Upper lobe of right lung (tissue), 1 donor: ENCODE results near the gene NOTCH2. TPM values are rescaled to one million over a fixed set of nuclear protein-coding genes. Genes with fewer than 3 reads are reported as not detected.

Experiments used
- ATAC-seq: fragments of 200-7000 bp; cut with Tn5 transposase; one replicate; pipeline ENCODE4 v1.9.1; 2020; ENCODE audit warnings: mild to moderate bottlenecking, moderate library complexity
- DNase-seq: peaks from one replicate; pipeline ENCODE4 v3.0.0-alpha.2; 2020
- H3K27ac ChIP-seq: fragments of 200-600 bp; one replicate; pipeline ENCODE4 v1.8.0; 2022
- H3K27me3 ChIP-seq: fragments of 200-600 bp; one replicate; pipeline ENCODE4 v1.8.0; 2022; ENCODE audit warnings: mild to moderate bottlenecking
- H3K36me3 ChIP-seq: fragments of 200-600 bp; one replicate; pipeline ENCODE4 v1.8.0; 2022
- H3K4me1 ChIP-seq: fragments of 200-600 bp; one replicate; pipeline ENCODE4 v1.8.0; 2022
- H3K4me3 ChIP-seq: fragments of 200-600 bp; one replicate; pipeline ENCODE4 v1.8.0; 2022; ENCODE audit warnings: mild to moderate bottlenecking
- H3K9me3 ChIP-seq: fragments of 200-600 bp; one replicate; pipeline ENCODE4 v1.8.0; 2022
- intact Hi-C: fragments of 100-400 bp; cut with DNase I; formaldehyde crosslinking; loops from one replicate; pipeline ENCODE4 v1.11.0; 2022
- total RNA-seq: library from RNA; stranded (reverse); fragmentation: NEBNext Ultra II Directional; extraction: Animal tissue kit (Norgen Biotek cat#: 25700); gene quantifications from one replicate; pipeline ENCODE4 v1.2.1, GENCODE V29; 2021
- TF ChIP-seq, protein P1 (sequence below): fragments of 200-600 bp; IDR thresholded peaks from one replicate; pipeline ENCODE4 v1.8.0; 2022; ENCODE audit warnings: antibody characterized with exemption
- donor health status: DM: no; HTN: yes; CAD: no; lungs with severe emphysema.

The NOTCH2 gene
- total RNA-seq, 1 donor from 2014 or later, result 97.3 TPM

DNA sequence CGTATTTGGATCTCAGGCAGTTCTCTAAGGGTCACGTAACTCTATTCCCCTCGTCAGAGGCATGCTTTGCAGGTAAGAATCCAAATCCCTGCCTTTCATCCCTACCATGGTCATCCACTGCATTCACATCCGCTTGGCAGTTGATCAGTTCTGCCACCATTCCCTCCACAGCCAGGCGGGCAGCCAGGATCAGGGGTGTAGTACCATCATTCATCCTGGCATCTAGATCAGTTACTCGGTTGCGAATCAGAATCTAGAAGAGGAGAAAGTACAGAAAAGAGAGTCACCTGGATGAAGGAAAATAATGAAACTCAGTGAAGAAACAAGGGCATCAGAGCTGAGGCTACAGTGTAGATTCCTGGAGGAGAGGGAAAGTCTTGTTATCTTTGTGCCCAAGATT lies 151.2 kb downstream of the NOTCH2 start:
- intact Hi-C loops, result no loop called here

DNA sequence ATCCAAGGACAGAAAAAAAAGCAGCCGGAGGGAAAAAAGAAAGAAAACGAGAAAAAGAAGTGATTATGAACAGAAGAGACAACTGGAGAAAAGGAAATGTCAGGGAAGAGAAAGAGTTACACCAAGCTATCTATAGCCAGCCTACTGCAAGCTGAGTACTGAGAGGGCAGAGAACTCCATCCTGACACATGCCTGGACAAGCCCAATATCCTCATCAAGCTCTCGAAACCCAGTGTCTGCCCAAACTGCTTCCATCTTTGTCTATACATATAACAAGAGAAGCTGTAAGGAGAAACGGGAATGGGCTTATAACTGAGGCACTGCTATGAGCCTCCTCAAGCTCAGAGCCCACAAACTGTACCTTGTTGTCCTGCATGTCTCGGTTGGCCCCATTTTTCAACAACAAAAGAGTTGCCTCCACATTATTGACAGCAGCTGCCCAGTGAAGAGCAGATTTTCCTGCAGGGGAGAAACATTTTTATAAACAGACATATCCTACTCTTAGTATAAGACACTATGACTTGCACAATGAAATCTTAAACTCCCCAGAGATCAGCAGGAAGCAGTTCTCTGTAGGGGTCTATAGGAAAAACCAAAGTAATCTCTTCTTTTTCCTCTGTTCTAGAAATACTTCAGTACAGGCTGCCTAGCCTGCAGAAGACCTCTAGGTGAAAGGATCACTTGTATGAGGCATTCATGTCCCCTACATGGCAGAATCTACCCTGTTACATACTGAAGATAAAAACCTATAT lies 152.0 kb downstream of the NOTCH2 start:
- no peaks in the 10 kb centered on the region for H3K9me3 ChIP-seq
- peaks cover 95% of the 10 kb centered on the region for H3K36me3 ChIP-seq
- no peak overlapping the region for H3K27ac ChIP-seq
- intact Hi-C loops, result no loop called here
- H3K4me1 ChIP-seq, result no peaks in the 10 kb centered on the region
- ATAC-seq, result no peak
- no peak for DNase-seq
- H3K27me3 ChIP-seq, result no peaks in the 10 kb centered on the region
- TF ChIP-seq, protein P1, sequence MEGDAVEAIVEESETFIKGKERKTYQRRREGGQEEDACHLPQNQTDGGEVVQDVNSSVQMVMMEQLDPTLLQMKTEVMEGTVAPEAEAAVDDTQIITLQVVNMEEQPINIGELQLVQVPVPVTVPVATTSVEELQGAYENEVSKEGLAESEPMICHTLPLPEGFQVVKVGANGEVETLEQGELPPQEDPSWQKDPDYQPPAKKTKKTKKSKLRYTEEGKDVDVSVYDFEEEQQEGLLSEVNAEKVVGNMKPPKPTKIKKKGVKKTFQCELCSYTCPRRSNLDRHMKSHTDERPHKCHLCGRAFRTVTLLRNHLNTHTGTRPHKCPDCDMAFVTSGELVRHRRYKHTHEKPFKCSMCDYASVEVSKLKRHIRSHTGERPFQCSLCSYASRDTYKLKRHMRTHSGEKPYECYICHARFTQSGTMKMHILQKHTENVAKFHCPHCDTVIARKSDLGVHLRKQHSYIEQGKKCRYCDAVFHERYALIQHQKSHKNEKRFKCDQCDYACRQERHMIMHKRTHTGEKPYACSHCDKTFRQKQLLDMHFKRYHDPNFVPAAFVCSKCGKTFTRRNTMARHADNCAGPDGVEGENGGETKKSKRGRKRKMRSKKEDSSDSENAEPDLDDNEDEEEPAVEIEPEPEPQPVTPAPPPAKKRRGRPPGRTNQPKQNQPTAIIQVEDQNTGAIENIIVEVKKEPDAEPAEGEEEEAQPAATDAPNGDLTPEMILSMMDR, result no peak
- H3K4me3 ChIP-seq, result no peak overlapping the region

More for the DNA sequence above, 151.2 kb downstream of the NOTCH2 start:
- H3K27ac ChIP-seq, result no peak overlapping the region
- no peaks in the 10 kb centered on the region for H3K9me3 ChIP-seq
- DNase-seq, result no peak
- TF ChIP-seq, protein P1, result no peak
- no peaks in the 10 kb centered on the region for H3K4me1 ChIP-seq
- peaks cover 100% of the 10 kb centered on the region for H3K36me3 ChIP-seq
- no peaks in the 10 kb centered on the region for H3K27me3 ChIP-seq
- H3K4me3 ChIP-seq, result no peak overlapping the region
- no peak for ATAC-seq

DNA sequence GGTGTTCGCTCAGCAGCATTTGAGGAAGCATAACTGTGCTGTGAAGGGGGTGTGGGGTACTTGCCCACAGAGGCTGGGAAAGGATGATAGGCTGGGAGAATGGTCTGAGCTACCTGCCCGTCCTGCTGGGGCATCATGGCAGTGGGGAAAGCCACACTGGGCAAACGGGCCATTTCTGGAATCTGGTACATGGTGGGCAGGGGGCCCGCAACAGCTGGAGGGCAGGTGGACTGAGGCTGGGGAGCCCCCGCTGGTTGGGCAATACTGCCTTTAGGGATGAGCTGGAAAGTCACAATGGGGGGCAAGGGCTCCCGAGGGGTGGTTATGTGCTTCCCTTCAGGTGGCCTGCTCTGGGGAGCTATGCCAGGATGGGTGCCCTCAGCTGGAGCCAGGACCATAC lies 153.9 kb downstream of the NOTCH2 start:
- DNase-seq (no peak), ATAC-seq (peak; percentile 33)
- intact Hi-C loops, result no loop called here
- no peaks in the 10 kb centered on the region for H3K9me3 ChIP-seq
- peaks cover 75% of the 10 kb centered on the region for H3K36me3 ChIP-seq
- no peak overlapping the region for H3K27ac ChIP-seq
- H3K4me1 ChIP-seq, result no peaks in the 10 kb centered on the region
- H3K4me3 ChIP-seq, result no peak overlapping the region
- no peaks in the 10 kb centered on the region for H3K27me3 ChIP-seq
- TF ChIP-seq, protein P1, result no peak

DNA sequence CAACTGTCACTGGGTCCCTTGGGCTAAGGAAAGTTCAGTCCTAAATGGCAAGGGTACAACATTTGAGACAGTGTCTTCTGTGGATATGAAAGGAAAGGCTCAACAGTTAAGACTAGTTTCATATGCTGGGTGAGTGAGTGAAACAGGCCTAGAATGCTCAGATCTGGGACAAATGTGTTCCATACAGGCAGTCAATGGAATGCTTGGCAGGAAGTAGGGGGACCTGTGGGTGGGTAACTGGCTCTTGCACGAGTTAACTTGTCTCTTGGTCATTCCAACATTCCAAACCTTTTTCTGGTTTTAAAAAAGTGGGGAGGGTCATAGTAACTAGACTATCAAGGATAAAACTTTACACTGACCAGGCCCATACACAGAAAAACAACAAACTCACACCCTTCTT lies 155.4 kb downstream of the NOTCH2 start:
- H3K9me3 ChIP-seq, result no peaks in the 10 kb centered on the region
- no peaks in the 10 kb centered on the region for H3K4me1 ChIP-seq
- H3K4me3 ChIP-seq, result no peak overlapping the region
- TF ChIP-seq, protein P1, result no peak
- intact Hi-C loops, result no loop called here
- DNase-seq (no peak), ATAC-seq (no peak)
- H3K27me3 ChIP-seq, result no peaks in the 10 kb centered on the region
- H3K36me3 ChIP-seq, result peaks cover 61% of the 10 kb centered on the region
- no peak overlapping the region for H3K27ac ChIP-seq

DNA sequence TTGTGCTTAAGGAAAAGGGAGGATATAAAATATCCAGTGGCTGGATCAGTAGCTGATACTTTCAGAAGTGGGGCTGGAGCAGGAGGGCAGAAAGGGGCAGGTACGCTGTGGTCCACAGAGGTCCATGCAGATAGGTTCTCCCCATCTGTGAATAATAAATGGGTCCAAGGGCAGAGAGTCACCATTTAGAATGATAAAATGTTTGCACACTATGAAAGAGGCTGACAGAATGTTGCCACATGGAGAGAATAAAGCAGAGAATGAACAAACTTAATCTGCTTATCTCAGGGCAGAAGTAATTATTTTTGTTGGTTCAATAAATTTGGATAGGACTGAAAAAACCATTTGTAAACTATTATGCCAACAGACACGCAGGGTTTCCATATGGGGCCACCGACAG lies 156.5 kb downstream of the NOTCH2 start:
- TF ChIP-seq, protein P1, result no peak
- Histone ChIP-seq H3K4me3 (no peak overlapping the region), H3K27me3 (no peaks in the 10 kb centered on the region), H3K36me3 (peaks cover 50% of the 10 kb centered on the region), H3K27ac (no peak overlapping the region), H3K9me3 (no peaks in the 10 kb centered on the region), H3K4me1 (no peaks in the 10 kb centered on the region)
- no peak for DNase-seq
- intact Hi-C loops, result no loop called here
- no peak for ATAC-seq
